Measurements from ENCODE around the gene CHTF8.
"Not testable (repeated sequence)": the region's sequence is repeated elsewhere in the genome, so short reads cannot be mapped to it uniquely, and the experiment has no call there.

Gene CHTF8, protein sequence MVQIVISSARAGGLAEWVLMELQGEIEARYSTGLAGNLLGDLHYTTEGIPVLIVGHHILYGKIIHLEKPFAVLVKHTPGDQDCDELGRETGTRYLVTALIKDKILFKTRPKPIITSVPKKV

GRCh38 chr16:69132424-69133252 is at the start of gene CHTF8, which contains the start of gene UTP4:
Gene CHTF8, minus strand, starts transcription at chr16:69132588. Its CDS starts 11,130 bp downstream, at chr16:69121458.
Gene UTP4, plus strand, starts transcription at chr16:69132649. Its CDS starts 811 bp downstream, at chr16:69133460.
- DNase-seq, result peak; percentile 86

GRCh38 chr16:69180011-69180338 is 47.6 kb upstream of the CHTF8 start:
- DNase-seq, result no peak

DNA sequence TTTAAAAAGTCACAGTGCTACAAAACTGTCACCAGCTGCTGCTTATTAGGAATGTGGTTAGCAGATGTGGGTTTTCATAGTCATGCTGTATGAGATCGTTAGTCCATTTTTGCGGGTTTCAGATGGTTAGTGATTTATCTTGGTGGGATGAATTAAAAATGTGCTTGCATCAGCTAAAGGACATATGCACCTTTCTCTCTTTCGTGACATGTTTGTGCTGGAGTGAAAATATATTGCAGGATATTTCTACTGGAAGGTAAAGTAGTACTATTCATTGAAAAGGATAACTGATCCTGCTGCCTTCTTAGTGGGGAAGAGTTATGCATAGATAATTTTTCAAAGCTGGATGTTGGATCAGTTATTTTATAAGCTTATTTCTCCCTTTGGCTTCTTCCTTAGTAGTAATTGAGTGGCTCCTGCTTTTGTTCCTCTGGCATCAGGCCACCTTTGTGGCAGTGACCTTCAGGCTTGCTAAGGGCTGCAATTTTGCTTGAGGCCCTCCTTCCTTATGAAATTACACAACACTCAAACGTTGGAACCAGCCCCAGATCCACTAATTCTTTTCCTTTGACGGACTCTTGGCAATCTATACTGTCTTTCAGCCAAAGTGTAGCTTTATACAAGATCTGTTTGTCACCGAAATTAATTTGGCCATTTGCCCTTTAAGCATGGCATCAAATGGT is 47.1 kb upstream of the CHTF8 start:
- DNase-seq, result no peak

- no peak for DNase-seq
These were observed 43.8 kb upstream of the CHTF8 start for GRCh38 chr16:69176033-69176800.

DNA sequence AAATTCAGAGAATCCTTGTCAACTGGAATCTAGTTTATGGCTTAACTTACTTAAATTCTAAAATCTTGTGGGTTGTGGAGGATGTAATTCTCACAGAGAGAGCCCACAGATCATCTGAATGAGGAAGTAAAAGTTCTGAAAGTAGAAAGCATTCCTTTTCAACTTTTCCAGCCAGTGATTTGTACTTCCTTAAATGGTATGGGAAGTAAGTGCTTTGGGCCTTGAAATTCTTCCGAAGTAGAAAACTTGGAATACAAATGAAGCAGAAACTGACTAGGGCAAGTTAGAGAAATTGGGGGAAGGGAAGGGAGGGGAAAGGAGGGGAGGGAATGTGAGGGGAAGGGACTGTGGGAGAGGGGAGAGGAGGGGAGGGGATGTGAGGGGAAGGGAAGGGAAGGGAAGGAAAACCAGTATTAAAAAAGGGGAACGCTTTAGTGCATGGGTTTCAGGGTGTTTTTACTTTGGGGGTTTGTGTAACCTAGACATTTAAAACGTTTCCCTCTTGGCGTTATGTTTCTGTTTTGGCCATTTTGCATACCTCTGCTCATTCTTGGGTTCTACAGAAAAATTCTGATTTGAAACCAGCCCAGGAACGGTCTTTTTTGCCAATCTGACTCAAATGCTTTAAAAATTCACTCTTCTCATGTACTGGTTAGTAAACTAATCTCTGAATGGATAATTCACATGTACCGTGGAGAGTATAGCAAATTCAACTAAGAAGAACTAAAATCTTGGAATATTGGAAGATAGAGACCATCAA is 39.1 kb upstream of the CHTF8 start:
- DNase-seq, result no peak

GRCh38 chr16:69169607-69170352 is 37.4 kb upstream of the CHTF8 start:
- DNase-seq, result no peak

GRCh38 chr16:69169051-69169450 is 36.7 kb upstream of the CHTF8 start:
- no peak for DNase-seq

DNA sequence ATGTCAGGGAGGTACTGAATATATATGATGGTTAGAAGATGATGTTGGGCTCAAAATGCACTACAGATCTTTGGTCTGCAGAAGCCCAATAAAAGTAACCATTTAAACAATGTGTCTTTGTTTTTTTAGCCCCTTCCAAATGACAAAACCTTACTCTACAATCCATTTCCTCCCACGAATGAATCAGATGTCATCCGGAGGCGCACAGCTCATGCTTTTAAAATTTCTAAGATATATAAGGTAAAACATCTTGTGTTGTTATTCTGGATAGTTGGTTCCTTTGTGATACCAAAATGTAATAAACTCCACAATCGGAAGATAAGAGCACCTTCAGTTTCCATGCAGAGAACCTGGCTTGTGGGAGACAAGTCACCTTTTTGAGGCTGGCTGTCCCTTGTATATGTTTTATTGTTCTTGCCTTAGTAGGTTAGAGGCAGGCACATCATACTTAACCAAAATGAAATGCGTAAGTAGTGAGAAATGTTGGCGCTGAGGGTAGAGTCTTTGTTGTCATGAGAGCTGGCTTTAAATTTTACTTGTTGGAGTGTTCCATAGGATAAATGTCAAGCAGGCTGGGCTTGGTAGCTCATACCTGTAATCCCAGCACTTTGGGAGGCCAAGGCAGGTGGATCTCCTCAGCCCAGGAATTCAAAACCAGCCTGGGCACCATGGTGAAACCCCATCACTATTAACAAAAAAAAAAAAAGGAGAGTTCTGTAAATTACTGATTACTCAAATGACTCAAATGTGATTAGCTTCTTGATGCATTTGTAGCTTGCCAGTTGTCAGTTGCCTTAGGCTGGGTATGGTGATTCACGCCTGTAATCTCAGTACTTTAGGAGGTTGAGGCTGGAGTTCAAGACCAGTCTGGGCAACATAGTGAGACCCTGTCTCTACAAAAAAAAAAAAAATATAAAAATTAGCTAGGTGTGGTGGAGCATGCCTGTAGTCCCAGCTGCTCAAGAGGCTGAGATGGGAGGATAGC is 34.9 kb upstream of the CHTF8 start:
- DNase-seq, result no peak

DNA sequence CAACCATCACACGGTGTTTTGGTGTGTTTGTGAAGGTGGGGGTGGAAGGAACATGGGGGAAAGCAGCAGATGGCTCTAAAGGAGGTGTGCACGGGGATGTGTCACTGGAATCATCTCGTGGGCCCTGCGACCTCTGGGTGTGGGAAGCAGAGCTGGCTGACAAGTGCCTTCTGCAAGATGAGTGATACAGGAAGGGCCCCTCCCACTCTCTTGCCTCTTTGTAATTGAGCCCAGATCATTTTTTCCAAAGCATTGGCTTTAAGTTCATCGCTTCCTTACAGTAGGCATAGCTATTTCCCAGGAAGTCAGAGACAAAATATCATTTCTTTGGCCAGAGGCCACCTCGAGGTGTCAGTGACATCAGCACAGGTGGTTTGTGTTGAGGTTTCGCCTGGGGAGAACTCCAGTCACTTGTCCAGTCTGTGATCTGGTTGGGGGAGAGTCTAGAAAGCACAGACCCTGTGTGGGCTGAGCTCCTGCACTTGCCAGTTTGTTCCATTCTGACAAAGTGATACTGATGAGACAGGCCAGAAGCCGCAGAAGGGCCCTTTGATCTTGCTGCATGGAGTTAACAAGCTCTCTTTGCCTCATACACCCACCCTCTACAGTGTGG is 33.9 kb upstream of the CHTF8 start:
- peak; percentile 15 for DNase-seq

DNA sequence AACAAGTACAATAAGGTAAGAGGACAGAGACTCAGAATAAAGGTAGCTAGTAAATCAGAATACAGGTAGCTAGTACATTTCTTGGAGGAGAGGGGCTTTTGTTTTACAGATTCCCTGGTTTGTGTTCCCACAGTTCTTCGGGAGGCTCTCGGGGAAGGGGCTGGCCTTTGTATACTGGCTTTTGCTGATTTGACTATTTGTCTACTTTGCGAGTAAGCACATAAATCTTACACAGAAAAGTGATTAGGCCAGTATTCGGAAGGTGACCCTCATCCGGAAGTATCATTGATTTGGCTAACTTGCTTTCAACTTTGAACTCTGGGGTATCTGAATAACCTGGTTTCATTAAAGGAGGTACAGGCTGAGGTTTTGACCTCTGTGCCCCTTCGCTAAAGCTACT is 33.2 kb upstream of the CHTF8 start:
- no peak for DNase-seq

- no peak for DNase-seq
These were observed 27.8 kb upstream of the CHTF8 start for GRCh38 chr16:69160192-69160591.

- no peak for DNase-seq
These were observed 24.8 kb upstream of the CHTF8 start for GRCh38 chr16:69157196-69157595.

DNA sequence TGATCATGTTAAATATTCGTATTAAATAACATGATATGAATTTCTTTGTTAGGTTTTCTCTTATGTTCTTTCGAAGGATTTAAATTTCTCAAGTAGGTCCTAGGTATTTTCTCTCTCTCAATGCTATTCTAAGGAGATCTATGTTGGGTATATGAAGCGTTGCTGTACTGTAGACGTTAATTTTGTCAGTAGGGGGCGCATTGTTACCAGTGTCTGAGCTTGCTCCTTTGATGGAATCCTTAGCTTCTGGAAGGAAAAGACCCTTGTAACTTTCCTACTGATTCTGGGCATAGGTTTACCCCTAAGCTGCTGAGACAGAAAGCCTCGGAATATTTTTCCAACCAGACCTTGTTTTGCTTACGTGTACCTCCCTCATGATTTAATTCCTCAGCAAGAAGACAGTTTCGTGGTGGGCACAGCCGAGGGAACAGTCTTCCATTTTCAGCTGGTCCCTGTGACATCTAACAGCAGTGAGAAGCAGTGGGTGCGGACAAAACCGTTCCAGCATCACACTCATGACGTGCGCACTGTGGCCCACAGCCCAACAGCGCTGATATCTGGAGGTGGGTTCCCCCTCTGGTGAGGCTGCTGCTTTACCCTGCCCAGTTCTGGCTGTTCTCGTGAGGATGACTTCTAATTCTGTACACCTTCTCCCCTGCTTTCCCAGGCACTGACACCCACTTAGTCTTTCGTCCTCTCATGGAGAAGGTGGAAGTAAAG is 17.9 kb upstream of the CHTF8 start:
- DNase-seq, result peak; percentile 78

- DNase-seq, result not testable (repeated sequence)
These were observed 17.2 kb upstream of the CHTF8 start for GRCh38 chr16:69149621-69150020.

GRCh38 chr16:69145658-69146057 is 13.3 kb upstream of the CHTF8 start:
- no peak for DNase-seq

- no peak for DNase-seq
These were observed 10.7 kb upstream of the CHTF8 start for GRCh38 chr16:69143116-69143515.

GRCh38 chr16:69141936-69142335 is 9.5 kb upstream of the CHTF8 start:
- DNase-seq, result no peak

DNA sequence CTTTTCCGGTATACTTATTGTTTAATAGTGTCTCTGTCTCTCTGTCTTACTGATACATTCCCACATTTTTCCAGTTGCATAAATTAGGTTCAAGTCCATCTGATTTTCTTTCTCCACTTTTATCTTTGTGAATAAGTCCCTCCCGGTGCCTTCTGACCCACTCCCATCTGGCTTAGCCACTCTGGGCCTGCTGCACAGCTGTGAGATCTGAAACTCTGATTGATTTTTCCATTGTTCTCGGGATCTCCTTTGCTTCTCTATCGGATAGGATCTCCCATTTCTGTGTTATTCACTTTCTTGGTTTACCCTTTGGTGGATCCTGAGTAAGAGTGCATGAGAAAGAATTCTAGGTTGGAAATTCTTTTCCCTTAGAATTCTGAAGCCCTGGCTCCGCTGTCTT is 8.6 kb upstream of the CHTF8 start:
- DNase-seq, result no peak

- not testable (repeated sequence) for DNase-seq
These were observed 7.1 kb upstream of the CHTF8 start for GRCh38 chr16:69139464-69139863.
